IPS DF 4.7 (cell line): ENCODE data around the gene PERM1.

ENCODE experiments used
- DNase-seq: peaks from one replicate; pipeline ENCODE4 v3.0.0-alpha.2; 2013; ENCODE audit warnings: low spot score; ENCODE audit errors: extremely low read depth

Gene PERM1

GRCh38 chr1:934991-935750, 46.7 kb downstream of the PERM1 start:
- no peak for DNase-seq

GRCh38 chr1:933603-933940, 48.3 kb downstream of the PERM1 start:
- DNase-seq: no peak

- DNase-seq: no peak
Measured at GRCh38 chr1:932776-933602, 48.9 kb downstream of the PERM1 start.

- no peak for DNase-seq
Measured at GRCh38 chr1:932173-932510, 49.8 kb downstream of the PERM1 start.

- DNase-seq: no peak
Measured at GRCh38 chr1:931380-932172, 50.3 kb downstream of the PERM1 start.

- no peak for DNase-seq
Measured at GRCh38 chr1:930633-931138, 51.2 kb downstream of the PERM1 start.

GRCh38 chr1:929712-930632, 51.9 kb downstream of the PERM1 start:
- no peak for DNase-seq

GRCh38 chr1:928825-929661, 52.9 kb downstream of the PERM1 start:
- DNase-seq: no peak

- DNase-seq: no peak
Measured at GRCh38 chr1:927748-928147, 54.1 kb downstream of the PERM1 start.

GRCh38 chr1:927234-927633, 54.7 kb downstream of the PERM1 start:
- no peak for DNase-seq

- no peak for DNase-seq
Measured at GRCh38 chr1:925561-926421, 56.1 kb downstream of the PERM1 start.
